ENCODE measurements around the gene GLCCI1. TPM values are rescaled to one million over a fixed set of nuclear protein-coding genes. Genes with fewer than 3 reads are reported as not detected.

The GLCCI1 gene
- total and polyA plus RNA-seq, 2 of the 8 experiments (the other 6 are each of a cell fraction or from before 2014, with no cell fraction given), result 12.4 to 27.7 TPM

GRCh38 chr7:7969306-7970236 is 975 bp downstream of the GLCCI1 start:
- WGBS, 2 experiments (ENCODE audit: extremely low coverage in 1 of 2, insufficient coverage in 1 of 2, insufficient read length in 1 of 2, insufficient replicate concordance in 2 of 2, low coverage in 1 of 2, low lambda C conversion rate in 2 of 2, missing lambda C conversion rate in 1 of 2), result 2% methylated on average over 54 of the region's 98 CpGs; no CpG with 5 or more reads in 1 of the 2 experiments
- TF ChIP-seq SIN3A (conservative IDR thresholded peaks at IDR 0.05 in 1 of 2, IDR thresholded peaks at IDR 0.05 in 1 of 2; ENCODE audit: low read depth in 1 of 2, low read length in 2 of 2), result peak in 1 of 2 experiments; percentile 33; a peak in 1 of 4 replicates
- no peak for TF ChIP-seq SUZ12 (IDR thresholded peaks at IDR 0.05; ENCODE audit: low read length)
- TF ChIP-seq POU5F1 (IDR thresholded peaks at IDR 0.05; ENCODE audit: low read depth, low read length), result no peak
- peak; percentile 0; the same call in 1 of the 2 replicates for TF ChIP-seq POLR2AphosphoS5 (IDR thresholded peaks at IDR 0.05; ENCODE audit: low read depth, low read length)
- TF ChIP-seq RBBP5 (IDR thresholded peaks at IDR 0.05; ENCODE audit: borderline replicate concordance, low read depth, low read length), result peak; percentile 86; the same call in 1 of the 2 replicates
- no peak for TF ChIP-seq ATF2 (IDR thresholded peaks at IDR 0.05; ENCODE audit: low read length)
- no peak for TF ChIP-seq SRF (IDR thresholded peaks at IDR 0.05; ENCODE audit: low read depth, low read length)

More at GRCh38 chr7:7969306-7970236, 975 bp downstream of the GLCCI1 start:
- Histone ChIP-seq H2AK5ac (ENCODE audit: low read depth, low read length) (no peak overlapping the region), H3K27me3 (replicated peaks in 1 of 4; ENCODE audit: control insufficient read depth in 3 of 4, extremely low read depth in 1 of 4, insufficient read depth in 3 of 4, low read length in 3 of 4) (no peaks in the 10 kb centered on the region), H4K5ac (ENCODE audit: insufficient read length, low read depth, low read length) (peak overlapping the region; percentile 90), H2BK15ac (ENCODE audit: low read length) (no peak overlapping the region), H3K4me3 (ENCODE audit: extremely low read depth in 1 of 4, insufficient read depth in 2 of 4, low read depth in 3 of 4, low read length in 4 of 4) (peak overlapping the region; percentile 76 to 92 (median 78)), H2BK120ac (replicated peaks; ENCODE audit: low read depth, low read length) (no peak overlapping the region), H3K56ac (replicated peaks; ENCODE audit: insufficient read length, low read depth, low read length) (no peak overlapping the region), H3K79me2 (ENCODE audit: control insufficient read depth in 1 of 2, insufficient read depth in 2 of 2, low read length in 2 of 2) (peaks cover 0 to 46% of the 10 kb centered on the region in 2 experiments; a peak in 3 of 4 replicates), H3K4ac (replicated peaks; ENCODE audit: insufficient read length, low read depth, low read length) (no peak overlapping the region), H3K14ac (ENCODE audit: insufficient read length) (no peak overlapping the region), H3K9ac (replicated peaks in 1 of 4; ENCODE audit: extremely low read depth in 1 of 4, low read depth in 3 of 4, low read length in 3 of 4) (peak overlapping the region; percentile 52 to 89 (median 72); a peak in 6 of 7 replicates), H3K36me3 (ENCODE audit: control insufficient read depth in 2 of 4, insufficient read depth in 4 of 4, low read length in 3 of 4) (no peaks in the 10 kb centered on the region), H3K4me2 (ENCODE audit: insufficient read depth in 1 of 2, low read depth in 2 of 2, low read length in 2 of 2) (peak overlapping the region; percentile 58 to 83), H3K18ac (ENCODE audit: extremely low read depth, low read length) (peak overlapping the region; percentile 81; the same call in 1 of the 2 replicates), H2BK20ac (ENCODE audit: low read length) (no peak overlapping the region), H2BK12ac (ENCODE audit: low read depth, low read length) (peak overlapping the region; percentile 46; the same call in 1 of the 2 replicates), H2AFZ (ENCODE audit: low read length) (peak overlapping the region; percentile 19; the same call in 1 of the 2 replicates), H3K23me2 (ENCODE audit: low read depth, low read length) (peaks cover 10% of the 10 kb centered on the region), H3K23ac (ENCODE audit: insufficient read length) (no peak overlapping the region), H4K20me1 (replicated peaks in 1 of 2; ENCODE audit: control insufficient read depth in 1 of 2, insufficient read depth in 2 of 2, low read length in 2 of 2) (peaks cover 5 to 16% of the 10 kb centered on the region in 2 experiments), H3K27ac (ENCODE audit: low read depth, low read length) (no peak overlapping the region), H3K79me1 (ENCODE audit: low read depth, low read length) (no peaks in the 10 kb centered on the region; the same call in 1 of the 2 replicates), H4K8ac (ENCODE audit: extremely low read depth, insufficient read depth, low read length) (peak overlapping the region; percentile 73; the same call in 1 of the 2 replicates), H4K91ac (replicated peaks; ENCODE audit: insufficient read length, low read length) (no peak overlapping the region), H3K9me3 (ENCODE audit: insufficient read depth in 2 of 2, low read depth in 1 of 2, low read length in 1 of 2) (no peaks in the 10 kb centered on the region), H2BK5ac (ENCODE audit: low read depth, low read length) (0 out of 2 replicates have a peak overlapping the region, but pooled peaks have one; percentile 46), H3K4me1 (replicated peaks in 1 of 4; ENCODE audit: control insufficient read depth in 3 of 4, insufficient read depth in 4 of 4, low read length in 3 of 4) (peaks cover 0 to 16% (median 9%) of the 10 kb centered on the region in 4 experiments; a peak in 5 of 7 replicates)
- ChIA-PET CTCF (ENCODE audit: partially characterized antibody) (interaction anchor here (0.7 to 1.5 kb wide), 5 partner anchors 9 to 308 kb away, joined by 3 to 4 read pairs (median 3); no protein-coding TSS in a partner anchor), POLR2A (ENCODE audit: partially characterized antibody) (interaction anchor here (0.7 to 2.0 kb wide), 4 partner anchors 23 to 329 kb away, joined by 3 to 5 read pairs (median 3); partner anchors contain the start of gene UMAD1)
- peak in 1 of 2 experiments; percentile 66 for DNase-seq (ENCODE audit: low read depth in 1 of 2, low spot score in 2 of 2)
- no peak for FAIRE-seq
